Ishikawa (cell line): ENCODE data around the gene SMPDL3A.

ENCODE experiments used
- CEBPB ChIP-seq: IDR thresholded peaks from 2 replicates; pipeline ENCODE4 v1.6.1; 2012
- CREB1 ChIP-seq: IDR thresholded peaks from 2 replicates; pipeline ENCODE4 v1.6.1; 2012; ENCODE audit warnings: low read depth
- EP300 ChIP-seq: IDR thresholded peaks from 2 replicates; pipeline ENCODE4 v1.6.1; 2012; ENCODE audit warnings: borderline replicate concordance
- MAX ChIP-seq: IDR thresholded peaks from 2 replicates; pipeline ENCODE4 v1.6.1; 2012
- RAD21 ChIP-seq: IDR thresholded peaks from 2 replicates; pipeline ENCODE4 v1.6.1; 2012; ENCODE audit warnings: low read depth
- TAF1 ChIP-seq: IDR thresholded peaks from 2 replicates; pipeline ENCODE4 v1.6.1; 2012; ENCODE audit warnings: low read depth, mild to moderate bottlenecking
- TF ChIP-seq, protein P1 (sequence below): IDR thresholded peaks from 2 replicates; pipeline ENCODE4 v1.6.1; 2012; ENCODE audit warnings: low read depth, mild to moderate bottlenecking

DNA sequence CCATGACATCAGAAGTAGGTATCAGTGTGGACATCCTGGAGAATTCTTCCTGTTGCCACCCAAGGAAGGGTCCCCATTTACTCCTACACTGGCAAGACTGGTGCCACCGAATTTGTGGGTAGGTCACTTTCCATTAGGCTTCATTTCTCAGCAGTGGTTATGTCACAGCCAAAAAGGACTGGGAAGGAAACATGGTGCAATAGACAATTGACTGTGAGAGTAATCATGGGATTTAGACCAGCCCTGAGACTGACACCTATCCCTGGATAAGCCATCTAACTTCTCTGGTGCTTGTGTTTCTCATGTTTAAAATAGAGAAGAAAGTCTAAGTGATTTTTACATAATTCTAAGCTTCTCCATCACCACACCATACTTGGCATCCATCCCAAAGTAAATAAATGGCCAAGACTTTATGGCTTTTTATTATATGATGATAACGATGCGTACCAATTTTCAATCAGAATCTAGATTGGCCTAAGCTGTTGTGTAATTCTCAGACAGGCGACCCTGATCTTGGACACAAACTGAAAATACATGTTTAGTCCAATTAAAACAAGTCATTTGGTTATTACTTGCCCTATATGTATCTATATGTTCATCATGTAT lies 10.2 kb downstream of the SMPDL3A start:
- no peak for TF ChIP-seq CREB1
- TF ChIP-seq, protein P1, sequence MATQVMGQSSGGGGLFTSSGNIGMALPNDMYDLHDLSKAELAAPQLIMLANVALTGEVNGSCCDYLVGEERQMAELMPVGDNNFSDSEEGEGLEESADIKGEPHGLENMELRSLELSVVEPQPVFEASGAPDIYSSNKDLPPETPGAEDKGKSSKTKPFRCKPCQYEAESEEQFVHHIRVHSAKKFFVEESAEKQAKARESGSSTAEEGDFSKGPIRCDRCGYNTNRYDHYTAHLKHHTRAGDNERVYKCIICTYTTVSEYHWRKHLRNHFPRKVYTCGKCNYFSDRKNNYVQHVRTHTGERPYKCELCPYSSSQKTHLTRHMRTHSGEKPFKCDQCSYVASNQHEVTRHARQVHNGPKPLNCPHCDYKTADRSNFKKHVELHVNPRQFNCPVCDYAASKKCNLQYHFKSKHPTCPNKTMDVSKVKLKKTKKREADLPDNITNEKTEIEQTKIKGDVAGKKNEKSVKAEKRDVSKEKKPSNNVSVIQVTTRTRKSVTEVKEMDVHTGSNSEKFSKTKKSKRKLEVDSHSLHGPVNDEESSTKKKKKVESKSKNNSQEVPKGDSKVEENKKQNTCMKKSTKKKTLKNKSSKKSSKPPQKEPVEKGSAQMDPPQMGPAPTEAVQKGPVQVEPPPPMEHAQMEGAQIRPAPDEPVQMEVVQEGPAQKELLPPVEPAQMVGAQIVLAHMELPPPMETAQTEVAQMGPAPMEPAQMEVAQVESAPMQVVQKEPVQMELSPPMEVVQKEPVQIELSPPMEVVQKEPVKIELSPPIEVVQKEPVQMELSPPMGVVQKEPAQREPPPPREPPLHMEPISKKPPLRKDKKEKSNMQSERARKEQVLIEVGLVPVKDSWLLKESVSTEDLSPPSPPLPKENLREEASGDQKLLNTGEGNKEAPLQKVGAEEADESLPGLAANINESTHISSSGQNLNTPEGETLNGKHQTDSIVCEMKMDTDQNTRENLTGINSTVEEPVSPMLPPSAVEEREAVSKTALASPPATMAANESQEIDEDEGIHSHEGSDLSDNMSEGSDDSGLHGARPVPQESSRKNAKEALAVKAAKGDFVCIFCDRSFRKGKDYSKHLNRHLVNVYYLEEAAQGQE = no peak
- no peak for TF ChIP-seq RAD21
- no peak for TF ChIP-seq MAX
- TF ChIP-seq TAF1 = no peak
- TF ChIP-seq EP300 = no peak
- no peak for TF ChIP-seq CEBPB
